GM21786 (cell line): ENCODE data around the gene MSANTD7.
"Not testable (repeated sequence)": the region's sequence is repeated elsewhere in the genome, so short reads cannot be mapped to it uniquely, and the experiment has no call there.

ENCODE experiments used
- ATAC-seq: cut with Tn5 transposase; IDR thresholded peaks from one replicate; pipeline ENCODE4 v1.9.1; 2021; ENCODE audit not compliant: unreplicated experiment

Gene MSANTD7

DNA sequence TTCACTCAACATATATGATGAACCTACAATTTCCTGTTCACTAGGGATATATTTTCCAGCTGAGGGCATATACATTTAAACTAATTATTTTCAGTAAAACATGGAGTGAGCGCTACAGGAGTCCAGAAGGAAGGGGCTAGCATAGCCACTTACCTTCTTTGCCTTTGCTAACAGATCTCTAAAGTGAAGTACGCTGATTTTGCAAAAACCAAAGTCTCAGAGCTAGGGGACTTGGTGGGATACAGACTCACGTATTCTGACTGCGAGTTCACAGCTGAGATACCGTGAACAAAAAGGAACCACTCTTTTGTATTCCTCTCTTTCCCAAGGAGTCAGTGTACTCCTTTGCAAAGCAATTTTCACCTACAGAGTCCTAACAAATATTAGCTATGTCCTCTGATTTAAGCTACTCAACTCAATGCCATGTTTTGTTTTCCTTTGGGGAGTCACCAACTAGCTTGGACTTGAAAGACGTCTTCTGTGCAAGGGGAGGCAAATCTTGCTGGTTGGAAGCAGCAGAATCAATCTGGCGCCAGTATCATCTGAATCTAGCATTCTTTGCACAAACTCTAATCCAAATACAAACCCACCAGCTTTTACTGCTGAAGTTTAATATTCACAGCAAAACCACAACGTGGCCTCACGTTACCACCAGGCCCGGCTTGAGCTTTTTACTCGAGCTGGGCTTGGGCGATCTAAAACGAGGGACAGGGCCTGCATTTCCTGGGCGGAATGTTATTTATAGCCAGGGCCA, 926 bp upstream of the MSANTD7 start:
- no peak for ATAC-seq

DNA sequence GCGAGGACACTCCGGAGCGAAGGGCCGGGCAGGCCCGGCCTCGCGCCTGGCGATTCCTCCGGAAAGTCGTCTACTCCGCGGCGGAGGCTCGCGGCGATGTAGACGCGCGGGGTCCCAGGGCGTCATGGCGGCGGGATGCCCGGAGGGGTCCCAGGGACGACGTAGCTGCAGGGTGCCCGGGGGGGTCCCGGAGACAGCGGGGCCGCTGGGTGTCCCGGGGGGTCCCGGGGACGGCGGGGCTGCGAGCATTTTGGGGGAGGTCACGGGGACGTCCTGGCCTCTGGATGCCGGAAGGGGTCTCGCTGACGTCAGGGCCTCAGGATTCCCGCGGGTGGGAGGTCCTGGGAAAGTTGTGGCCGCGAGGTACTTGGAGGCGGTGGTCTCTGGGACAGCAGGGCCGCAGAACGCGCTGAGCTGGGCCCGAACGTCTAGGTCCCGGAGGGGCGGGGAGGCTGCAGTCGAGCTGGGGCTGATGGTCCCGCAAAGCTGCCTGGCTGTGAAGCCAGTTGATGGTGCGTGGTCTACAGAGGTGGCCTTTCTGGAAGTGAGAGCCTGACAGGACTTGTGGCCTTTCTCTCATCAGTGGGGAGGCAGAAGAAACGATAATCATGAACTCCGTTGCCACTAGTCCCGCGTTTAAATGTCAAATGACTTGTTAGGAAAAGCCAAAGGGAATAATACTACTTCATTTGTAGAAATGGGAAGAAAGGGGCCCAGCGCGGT, 637 bp downstream of the MSANTD7 start:
- no peak for ATAC-seq

DNA sequence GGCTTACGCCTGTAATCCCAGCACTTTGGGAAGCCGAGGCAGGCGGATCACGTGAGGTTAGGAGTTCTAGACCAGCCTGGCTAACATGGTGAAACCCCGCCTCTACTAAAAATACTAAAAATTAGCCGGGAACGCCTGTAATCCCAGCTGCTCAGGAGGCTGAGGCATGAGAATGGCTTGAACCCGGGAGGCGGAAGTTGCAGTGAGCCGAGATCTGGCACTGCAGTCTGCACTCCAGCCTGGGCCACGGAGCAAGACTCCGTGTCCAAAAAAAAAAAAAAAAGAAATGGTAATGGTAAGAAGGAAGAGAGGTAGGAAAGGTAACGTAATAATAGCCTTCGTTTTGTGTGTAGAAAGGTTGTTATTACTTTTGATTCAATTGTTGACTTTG, 1.2 kb downstream of the MSANTD7 start:
- ATAC-seq = no peak

DNA sequence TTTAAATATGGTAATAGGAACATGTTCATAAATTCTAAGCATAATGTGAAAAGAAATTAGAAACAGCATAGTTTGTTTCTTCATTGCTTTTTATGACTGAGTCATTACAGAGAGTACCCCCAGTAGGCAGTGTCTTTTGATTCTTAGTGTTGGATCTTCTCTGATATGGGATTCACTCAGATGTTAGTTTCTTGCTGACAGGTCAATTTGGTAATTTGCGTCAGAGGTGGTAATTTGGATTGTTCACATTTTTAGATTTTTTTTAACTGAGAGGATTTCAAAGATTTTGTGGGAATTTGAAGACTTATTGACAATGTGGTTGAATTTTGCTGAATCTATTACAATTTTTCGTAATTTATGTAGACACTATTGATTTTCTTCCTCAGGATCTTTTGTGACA, 2.1 kb downstream of the MSANTD7 start:
- ATAC-seq = no peak

DNA sequence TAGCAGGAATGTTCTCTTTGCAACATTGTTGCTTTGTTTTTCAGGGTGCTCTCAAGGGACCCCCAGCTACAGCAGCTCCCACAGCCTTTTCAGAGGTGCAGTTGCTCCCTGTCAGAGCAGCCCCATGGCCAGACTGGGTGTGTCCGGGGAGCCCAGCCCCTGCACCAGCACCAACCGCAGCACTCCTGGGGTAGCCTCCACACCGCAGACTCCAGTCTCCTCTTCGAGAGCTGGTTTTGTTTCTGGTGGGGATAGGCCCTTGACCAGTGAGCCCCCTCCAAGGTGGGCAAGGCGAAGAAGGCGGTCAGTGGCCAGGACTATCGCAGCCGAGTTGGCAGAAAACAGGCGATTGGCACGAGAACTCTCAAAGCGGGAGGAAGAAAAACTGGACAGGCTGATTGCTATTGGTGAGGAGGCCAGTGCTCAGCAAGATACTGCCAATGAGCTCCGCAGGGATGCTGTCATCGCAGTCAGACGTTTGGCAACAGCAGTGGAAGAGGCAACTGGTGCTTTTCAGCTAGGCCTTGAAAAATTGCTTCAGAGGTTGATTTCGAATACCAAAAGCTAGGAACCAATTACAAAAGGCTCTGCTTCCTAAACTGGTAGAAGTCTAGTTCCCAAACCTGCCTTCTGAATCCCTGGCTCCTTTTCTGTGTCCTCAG, 5.4 kb downstream of the MSANTD7 start:
- ATAC-seq = no peak

DNA sequence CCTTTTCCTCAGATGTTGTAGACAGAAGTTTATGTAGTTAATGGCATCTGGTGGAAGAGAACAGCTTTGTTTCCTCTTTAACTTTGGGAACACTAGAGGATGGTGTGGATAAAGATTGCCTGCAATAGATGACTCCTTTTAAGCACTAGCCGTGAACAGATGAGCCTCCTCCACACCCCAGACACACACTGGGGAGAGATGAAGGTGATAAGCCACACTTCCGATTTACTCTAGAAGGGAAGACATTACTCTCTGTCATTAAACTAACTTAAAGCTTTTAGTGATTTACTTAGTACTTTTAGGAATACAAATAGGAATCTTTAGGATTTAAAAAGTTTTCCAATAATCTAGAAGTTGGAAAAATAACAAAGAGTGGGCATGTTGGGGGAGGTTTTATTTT, 6.8 kb downstream of the MSANTD7 start:
- ATAC-seq = no peak

DNA sequence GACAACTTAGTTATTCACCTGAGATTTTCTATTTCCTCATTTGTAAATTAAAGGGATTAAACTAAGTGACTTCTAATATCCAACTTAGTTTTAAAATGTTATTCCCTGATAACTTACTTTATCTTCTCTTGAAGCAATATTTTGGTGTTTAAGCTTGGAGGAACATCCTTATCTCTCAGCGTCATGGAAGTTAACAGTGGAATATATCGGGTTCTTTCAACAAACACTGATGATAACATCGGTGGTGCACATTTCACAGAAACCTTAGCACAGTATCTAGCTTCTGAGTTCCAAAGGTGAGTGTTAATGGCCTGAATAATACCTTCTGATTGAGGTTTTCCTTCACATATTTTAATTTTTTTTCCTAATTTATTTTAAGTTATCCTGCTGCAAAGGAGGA, 14.1 kb downstream of the MSANTD7 start:
- no peak for ATAC-seq

DNA sequence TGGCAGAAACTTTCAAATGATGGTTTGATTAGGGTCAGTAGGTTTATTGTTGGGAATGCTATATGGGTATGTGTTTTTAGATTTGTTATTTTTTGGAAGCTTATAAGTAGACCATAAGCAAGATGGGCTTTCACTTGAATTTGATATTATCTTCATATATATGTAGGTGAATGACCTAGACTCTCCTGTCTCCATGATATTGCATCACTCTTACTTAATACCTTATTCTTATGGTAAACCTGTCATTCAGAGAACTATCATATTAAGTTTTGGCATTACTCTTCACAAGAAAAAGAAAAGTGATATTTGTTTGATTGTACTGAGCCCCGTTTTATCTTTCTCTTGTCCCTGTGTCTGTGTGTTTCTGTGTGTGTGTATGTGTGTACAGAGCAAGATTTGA, 17.3 kb downstream of the MSANTD7 start:
- ATAC-seq = no peak

DNA sequence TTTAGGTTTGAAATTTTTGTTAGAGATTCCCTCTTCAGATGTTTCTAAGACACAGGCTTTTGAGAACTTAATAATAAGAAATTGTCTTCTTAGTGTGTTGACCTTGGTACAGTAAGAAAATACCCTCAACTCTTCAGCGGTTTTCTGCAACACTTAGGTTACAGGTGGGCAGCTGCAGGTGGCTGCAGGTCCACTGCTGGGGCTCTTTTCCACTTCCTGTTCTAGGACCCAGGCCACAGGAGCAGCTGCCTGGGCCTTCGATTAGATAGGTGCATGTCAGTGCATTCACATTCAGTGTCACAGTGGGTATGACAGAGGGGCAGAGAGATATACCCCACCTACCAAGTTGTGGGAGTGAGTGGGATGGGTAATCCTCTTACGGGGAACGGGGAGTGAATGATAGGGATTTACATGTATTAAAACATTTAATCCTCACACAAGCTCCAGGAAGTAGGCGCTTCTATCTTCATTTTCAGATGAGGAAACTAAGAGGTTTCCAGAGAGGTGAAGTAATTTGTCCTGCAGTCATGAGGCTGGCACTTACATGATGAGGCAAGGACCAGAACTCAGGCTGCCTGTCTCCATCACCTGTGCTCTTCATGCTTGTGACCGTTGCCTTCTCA, 20.3 kb downstream of the MSANTD7 start:
- no peak for ATAC-seq

DNA sequence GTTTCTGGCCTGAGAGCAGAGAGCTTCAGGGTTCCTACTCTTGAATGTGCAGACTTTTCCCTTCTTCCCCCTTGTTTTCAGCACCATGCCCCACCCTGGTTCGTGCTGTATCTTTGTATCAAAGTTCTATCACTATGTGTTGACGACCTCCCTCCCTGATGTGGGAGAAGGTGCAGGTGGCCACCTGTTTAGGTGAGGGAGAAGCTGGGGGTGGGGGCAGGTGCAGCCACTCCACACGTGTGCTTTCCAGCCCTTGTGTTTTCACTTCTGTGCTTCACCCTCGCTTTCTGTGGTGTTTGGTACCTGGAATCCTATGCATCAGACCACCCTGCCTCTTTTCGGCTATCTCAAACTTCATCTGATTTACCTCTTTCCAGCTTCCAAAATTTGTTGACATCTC, 20.9 kb downstream of the MSANTD7 start:
- no peak for ATAC-seq

DNA sequence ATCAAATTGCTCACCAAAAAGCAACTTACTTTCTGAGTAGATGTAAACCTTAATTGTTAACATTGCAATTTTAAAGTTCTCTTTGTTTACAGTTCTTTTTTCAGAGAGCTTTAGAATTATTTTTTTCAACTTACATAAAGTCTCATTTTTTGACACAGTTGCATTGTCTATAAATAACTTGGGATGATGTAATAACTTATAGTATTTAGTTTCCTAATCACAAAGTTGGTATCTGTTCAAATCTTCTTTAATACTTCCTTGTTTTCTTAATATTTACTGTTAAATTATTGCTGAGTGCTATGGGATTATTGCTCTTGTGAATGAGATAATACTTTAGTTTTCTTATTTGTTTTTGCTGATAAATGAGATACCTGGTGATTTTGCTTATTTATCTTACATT, 21.7 kb downstream of the MSANTD7 start:
- ATAC-seq = no peak

DNA sequence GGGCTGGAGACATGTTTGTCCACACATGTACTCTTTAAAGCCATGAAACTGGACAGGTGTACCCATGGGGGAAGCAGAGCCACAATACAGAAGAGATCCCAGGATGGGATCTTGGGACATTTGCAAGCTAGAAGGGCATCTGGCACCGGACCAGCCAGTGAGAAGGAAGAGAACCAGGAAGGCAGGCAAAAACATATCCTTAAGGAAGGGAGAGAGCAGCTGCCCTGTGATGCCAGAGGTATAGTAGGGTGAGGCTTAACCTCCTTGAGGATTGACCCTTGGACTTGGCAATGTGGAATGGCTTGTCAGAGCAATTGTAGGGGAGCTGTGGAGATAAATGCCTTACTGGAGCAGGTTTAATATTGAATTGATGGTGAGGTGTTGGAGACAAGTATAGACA, 22.7 kb downstream of the MSANTD7 start:
- no peak for ATAC-seq

DNA sequence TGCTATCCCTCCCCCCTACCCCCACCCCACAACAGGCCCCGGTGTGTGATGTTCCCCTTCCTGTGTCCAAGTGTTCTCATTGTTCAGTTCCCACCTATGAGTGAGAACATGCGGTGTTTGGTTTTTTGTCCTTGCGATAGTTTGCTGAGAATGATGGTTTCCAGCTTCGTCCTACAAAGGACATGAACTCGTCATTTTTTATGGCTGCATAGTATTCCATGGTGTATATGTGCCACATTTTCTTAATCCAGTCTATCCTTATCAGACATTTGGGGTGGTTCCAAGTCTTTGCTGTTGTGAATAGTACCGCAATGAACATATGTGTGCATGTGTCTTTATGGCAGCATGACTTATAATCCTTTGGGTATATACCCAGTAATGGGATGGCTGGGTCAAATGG, 26.4 kb downstream of the MSANTD7 start:
- not testable (repeated sequence) for ATAC-seq

DNA sequence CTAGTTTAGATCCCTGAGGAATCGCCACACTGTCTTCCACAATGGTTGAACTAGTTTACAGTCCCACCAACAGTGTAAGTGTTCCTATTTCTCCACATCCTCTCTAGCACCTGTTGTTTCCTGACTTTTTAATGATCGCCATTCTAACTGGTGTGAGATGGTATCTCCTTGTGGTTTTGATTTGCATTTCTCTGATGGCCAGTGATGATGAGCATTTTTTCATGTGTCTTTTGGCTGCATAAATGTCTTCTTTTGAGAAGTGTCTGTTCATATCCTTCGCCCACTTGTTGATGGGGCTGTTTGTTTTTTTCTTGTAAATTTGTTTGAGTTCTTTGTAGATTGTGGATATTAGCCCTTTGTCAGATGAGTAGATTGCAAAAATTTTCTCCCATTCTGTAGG, 26.8 kb downstream of the MSANTD7 start:
- ATAC-seq = not testable (repeated sequence)

DNA sequence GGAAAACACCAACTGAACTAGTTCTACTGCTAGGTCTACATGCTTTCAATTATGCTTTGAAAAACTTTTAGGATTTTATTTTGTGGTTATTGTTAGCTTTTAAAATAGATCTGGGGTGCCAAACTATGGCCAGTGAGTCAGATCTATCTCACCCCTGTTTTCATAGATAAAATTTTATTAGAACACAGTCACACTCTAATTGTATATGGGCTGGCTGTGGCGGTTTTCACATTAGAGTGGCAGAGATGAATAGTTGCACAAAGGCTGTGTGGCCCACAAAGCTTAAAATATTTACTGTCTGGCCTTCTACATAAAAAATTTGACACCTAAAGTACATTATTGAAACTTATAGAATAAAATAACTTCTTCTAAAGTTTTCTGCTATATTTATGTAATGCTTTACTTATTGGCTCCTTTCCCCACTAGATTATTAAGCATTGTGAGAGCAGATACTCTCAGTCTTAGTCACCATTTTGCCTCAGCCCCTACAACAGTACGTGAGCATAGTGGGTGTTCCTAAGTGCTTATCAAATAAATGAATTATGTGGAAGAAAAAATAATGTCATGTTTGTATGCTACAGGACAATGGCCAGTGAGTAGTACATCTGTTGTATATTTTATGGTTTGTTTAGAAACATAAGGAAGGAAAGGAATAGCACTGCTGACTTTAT, 35.1 kb downstream of the MSANTD7 start:
- peak; percentile 55 for ATAC-seq

DNA sequence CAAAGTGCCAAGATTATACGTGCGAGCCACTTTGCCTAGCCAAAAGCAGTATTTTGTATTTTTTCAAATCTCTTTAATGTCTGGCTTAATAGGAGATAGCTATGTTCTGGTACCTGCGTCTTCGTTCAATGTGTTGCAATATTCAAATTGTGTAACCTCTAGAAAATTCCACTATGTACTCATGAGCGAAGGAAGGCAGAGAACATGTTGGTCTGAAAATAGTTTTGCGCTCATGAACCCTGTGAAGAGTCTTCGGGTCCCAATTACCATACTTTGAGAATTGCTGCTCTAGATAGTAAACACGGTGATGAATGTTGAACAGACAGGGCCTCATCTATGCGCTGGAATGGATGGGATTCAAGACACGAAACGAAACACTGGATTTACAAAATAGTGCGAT, 37.8 kb downstream of the MSANTD7 start:
- ATAC-seq = no peak

DNA sequence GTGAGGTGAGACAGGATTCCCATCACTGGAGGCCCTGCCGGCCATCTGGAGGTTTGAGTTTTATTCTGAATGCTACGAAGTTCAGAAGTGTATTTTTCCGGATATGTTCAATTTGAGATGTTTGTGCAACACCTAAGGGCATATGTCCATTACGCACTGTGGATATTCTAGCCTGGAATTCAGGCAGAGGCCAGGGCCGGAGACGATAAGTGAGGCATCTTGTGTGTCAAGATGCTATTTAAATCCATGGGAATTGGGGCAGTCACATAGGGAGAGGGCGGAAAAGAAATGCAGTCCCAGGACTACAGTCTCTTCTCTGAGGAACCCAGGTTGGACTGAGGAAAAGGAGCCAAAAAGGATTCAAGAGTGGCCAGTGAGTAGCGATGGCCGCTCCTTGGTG, 38.7 kb downstream of the MSANTD7 start:
- ATAC-seq = no peak

DNA sequence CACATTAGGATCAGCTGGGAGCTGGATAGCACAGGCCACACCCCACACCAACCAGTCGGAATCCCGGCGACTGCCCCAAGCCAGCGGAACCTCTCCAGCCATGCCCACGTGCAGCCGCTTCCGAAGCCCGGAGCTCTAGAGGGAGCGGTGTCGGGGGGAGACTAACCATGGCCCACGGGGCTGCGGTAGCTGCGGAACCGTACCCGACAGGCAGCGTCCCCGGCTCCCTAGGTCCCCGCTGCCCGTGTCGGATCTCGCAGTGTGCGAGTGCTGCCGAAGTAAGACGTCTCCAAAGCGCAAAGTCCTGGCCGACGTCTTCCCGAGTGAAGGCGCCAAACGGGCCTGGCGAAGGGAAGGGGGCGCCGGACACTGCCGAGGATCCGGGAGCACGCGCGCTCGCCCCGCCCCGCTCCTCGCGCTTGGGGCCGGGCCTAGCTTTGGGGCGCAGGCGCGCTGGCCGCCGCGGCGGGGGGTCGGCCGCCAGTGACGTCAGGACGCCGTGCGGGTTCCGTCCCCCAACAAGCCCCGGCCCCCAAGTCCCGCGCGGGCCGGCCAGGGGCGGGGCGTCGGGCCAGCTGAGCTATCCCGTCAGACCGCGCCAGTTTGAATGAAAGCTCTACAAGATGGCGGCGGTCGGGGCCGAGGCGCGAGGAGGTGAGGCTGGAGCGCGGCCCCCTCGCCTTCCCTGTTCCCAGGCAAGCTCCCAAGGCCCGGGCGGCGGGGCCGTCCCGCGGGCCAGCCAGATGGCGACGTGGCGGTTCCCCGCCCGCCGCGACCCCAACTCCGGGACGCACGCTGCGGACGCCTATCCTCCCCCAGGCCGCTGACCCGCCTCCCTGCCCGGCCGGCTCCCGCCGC, 40.4 kb downstream of the MSANTD7 start, which contains the start of gene SUV39H2:
Gene SUV39H2 (plus strand): TSS at position 601 of the 858 bp plus-strand sequence. CDS start 23 bp downstream, at position 624.
- peak; percentile 87 for ATAC-seq

DNA sequence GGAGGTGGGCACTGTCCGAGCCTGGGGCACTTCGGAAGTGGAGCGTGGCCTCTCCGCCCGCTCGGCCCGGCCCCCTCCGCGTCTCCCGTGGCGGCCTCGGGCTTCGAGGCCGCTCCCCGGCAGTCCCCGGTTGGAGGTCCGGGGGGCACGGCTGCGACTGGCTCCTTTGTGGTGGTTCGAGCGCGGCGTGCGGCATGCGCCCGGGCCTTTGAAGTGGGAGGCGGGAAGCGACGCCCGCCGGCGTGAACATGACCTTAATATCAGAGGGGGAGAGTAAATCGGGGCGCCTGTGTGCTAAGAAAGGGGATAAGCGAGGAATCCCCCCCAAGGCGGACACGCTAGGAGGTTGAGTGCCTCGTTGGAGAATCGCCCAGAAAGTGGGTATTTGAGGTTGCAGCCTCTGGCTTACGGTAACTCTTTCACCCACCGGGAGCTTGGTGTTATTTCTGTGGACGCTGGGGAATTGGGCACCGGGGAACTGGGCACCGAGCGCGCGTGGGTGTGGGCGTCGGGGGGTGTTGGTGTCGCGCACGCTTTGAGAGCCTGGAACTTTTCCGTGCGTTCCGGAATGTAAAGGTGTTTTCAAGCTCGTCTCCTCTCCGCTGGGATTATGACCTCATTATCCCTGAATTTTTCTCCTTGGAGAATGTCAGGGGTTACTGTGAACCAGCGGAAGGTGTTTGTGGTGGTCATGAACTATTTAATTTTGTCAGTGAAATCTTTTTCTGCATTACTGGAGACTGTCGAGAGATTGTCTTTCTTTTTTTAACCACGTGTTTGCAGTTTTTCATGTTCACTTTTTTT, 41.2 kb downstream of the MSANTD7 start:
- ATAC-seq = peak; percentile 8

DNA sequence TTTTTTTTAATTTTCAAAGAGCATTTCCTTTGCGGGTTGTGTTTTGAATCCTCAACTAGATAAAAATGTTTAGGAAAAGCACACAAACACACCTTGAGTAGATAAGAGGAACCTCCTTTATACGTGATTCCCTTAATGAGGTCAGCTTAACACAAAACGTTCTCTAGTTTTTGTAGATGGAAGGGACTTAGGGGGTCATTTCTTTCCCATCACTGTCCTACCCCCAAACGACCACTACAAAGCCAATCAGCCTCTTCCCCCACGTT, 41.8 kb downstream of the MSANTD7 start:
- ATAC-seq = no peak
